Heart right ventricle (tissue), 16 donors: ENCODE measurements around the gene AEBP1. TPM values are rescaled to one million over a fixed set of nuclear protein-coding genes. Genes with fewer than 3 reads are reported as not detected.
A peak's percentile ranks its signal among the peaks of the same experiment; 100 is the strongest.

Source experiments
- ATAC-seq, 8 donors: fragments of 200-7000 bp; cut with Tn5 transposase; one replicate each; pipeline ENCODE4 v1.9.1; 2020; ENCODE audit warnings: mild to moderate bottlenecking in 8 of 8, moderate library complexity in 8 of 8, moderate number of reproducible peaks in 1 of 8
- DNase-seq, 2 donors: peaks; one replicate each; pipeline ENCODE4 v3.0.0-alpha.2; 2020
- H3K27ac ChIP-seq, 10 donors: fragments of 200-600 bp; sonication (generic) in 2 of 10; one replicate each; pipeline versions ENCODE4 v1.5.0 to v1.8.0; 2020 to 2022; ENCODE audit warnings: mild to moderate bottlenecking in 3 of 10
- H3K27me3 ChIP-seq, 7 donors: fragments of 200-600 bp; one replicate each; pipeline ENCODE4 v1.8.0; 2021 to 2022; ENCODE audit warnings: mild to moderate bottlenecking in 2 of 7
- H3K36me3 ChIP-seq, 9 donors: fragments of 200-600 bp; sonication (generic) in 1 of 9; one replicate each; pipeline versions ENCODE4 v1.5.0 to v1.8.0; 2020 to 2022; ENCODE audit warnings: mild to moderate bottlenecking in 2 of 9
- H3K4me1 ChIP-seq, 9 donors: fragments of 200-600 bp; sonication (generic) in 1 of 9; one replicate each; pipeline versions ENCODE4 v1.5.0 to v1.8.0; 2020 to 2022; ENCODE audit warnings: mild to moderate bottlenecking in 4 of 9
- H3K4me3 ChIP-seq, 10 donors: fragments of 200-600 bp; sonication (generic) in 2 of 10; one replicate each; pipeline versions ENCODE4 v1.5.0 to v1.8.0; 2020 to 2022; ENCODE audit warnings: mild to moderate bottlenecking in 7 of 10, moderate library complexity in 2 of 10
- H3K9me3 ChIP-seq, 11 donors: fragments of 200-600 bp in 10 of 11; sonication (generic) in 2 of 11; one replicate each; pipeline versions ENCODE4 v1.5.0 to v1.8.0; 2013 to 2022; ENCODE audit warnings: mild to moderate bottlenecking in 2 of 11, control low read depth in 1 of 11, moderate library complexity in 1 of 11
- WGBS, 2 donors: extraction: QIAGEN DNeasy Blood & Tissue Kit; methylation state at CpG; one replicate each; pipeline ENCODE4 v1.1.7; 2013; ENCODE audit warnings: inconsistent platforms in 1 of 2; 5-methylcytosine and 5-hydroxymethylcytosine counted together
- intact Hi-C, 10 donors: fragments of 100-400 bp; cut with DNase I; formaldehyde crosslinking; loops; one replicate each; pipeline versions ENCODE4 v1.11.1 to v1.14.2; 2022
- polyA plus RNA-seq, 2 donors: library from polyadenylated mRNA; stranded (reverse); fragments of 200-250 nt; gene quantifications; one replicate each; pipeline ENCODE4 v1.2.3, GENCODE V29; 2013
- total RNA-seq, 10 donors: library from RNA; stranded (reverse); fragmentation: NEBNext Ultra II Directional in 3 of 10; extraction: Animal tissue kit (Norgen Biotek cat#: 25700) in 3 of 10; gene quantifications; one replicate each; pipeline versions ENCODE4 v1.2.1 to v1.2.4, GENCODE V29; 2021 to 2023
- TF ChIP-seq, protein P1 (sequence below), 9 donors: fragments of 200-600 bp; sonication (generic) in 2 of 9; IDR thresholded peaks; one replicate each; pipeline versions ENCODE4 v1.5.0 to v1.8.0; 2021 to 2022; ENCODE audit warnings: antibody characterized with exemption in 9 of 9, mild to moderate bottlenecking in 5 of 9, moderate library complexity in 1 of 9
- donor health status: Arrhythmogenic right ventricular cardiomyopathy.
- donor health status: ischemic (EF 13 %, LVEDD 7.1; RV severe dilation, severe dysfunction).
- donor health status: healthy with polysubstance abuse.
- donor health status: DM: no; HTN: yes; CAD: no.
- donor health status: DM: no; HTN: no; CAD: no.
- donor health status: ischemic (EF 25% LVEDD 6.9; RV normal size, moderate dysfunction).
- donor health status: ischemic (EF 25% LVEDD 5.7; RV mildly dilated, moderate dysfunction).
- donor health status: healthy.
- donor health status: DM: yes; HTN: yes; CAD: no.
- donor health status: Ischemic cardiomyopathy.
- donor health status: ischemic (EF 35%, LVEDD 5.7; RV mildly dilated, moderate dysfunction).
- donor health status: nonischemic (EF 11% LVEDD 7.7; RV severe dilation, severe dysfunction).
- donor health status: DM: yes; HTN: yes; CAD: no.
- donor health status: PGD.
- donor health status: ischemic (EF 29% LVEDD 5.4; RV normal size, mild dysfunction).
- donor health status: nonischemic (EF 23%, LVEDD 6.1; RV moderate dilation, normal function).

AEBP1 gene
- total and polyA plus RNA-seq, 12 donors: 14.1 to 33.7 (median 21.6) TPM

GRCh38 chr7:44157116-44158080, 53.3 kb downstream of the AEBP1 start:
- Histone ChIP-seq H3K4me1 (peaks cover 0 to 10% (median 0%) of the 10 kb centered on the region in 9 donors), H3K36me3 (no peaks in the 10 kb centered on the region), H3K9me3 (no peaks in the 10 kb centered on the region), H3K27ac (no peak overlapping the region), H3K27me3 (no peaks in the 10 kb centered on the region), H3K4me3 (no peak overlapping the region)
- ATAC-seq (no peak), DNase-seq (no peak)
- WGBS, 2 donors: 74 to 84% methylated on average over 15 of the region's 15 CpGs
- intact Hi-C loops: no loop called here
- TF ChIP-seq, protein P1, sequence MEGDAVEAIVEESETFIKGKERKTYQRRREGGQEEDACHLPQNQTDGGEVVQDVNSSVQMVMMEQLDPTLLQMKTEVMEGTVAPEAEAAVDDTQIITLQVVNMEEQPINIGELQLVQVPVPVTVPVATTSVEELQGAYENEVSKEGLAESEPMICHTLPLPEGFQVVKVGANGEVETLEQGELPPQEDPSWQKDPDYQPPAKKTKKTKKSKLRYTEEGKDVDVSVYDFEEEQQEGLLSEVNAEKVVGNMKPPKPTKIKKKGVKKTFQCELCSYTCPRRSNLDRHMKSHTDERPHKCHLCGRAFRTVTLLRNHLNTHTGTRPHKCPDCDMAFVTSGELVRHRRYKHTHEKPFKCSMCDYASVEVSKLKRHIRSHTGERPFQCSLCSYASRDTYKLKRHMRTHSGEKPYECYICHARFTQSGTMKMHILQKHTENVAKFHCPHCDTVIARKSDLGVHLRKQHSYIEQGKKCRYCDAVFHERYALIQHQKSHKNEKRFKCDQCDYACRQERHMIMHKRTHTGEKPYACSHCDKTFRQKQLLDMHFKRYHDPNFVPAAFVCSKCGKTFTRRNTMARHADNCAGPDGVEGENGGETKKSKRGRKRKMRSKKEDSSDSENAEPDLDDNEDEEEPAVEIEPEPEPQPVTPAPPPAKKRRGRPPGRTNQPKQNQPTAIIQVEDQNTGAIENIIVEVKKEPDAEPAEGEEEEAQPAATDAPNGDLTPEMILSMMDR (IDR thresholded peaks at IDR 0.05): no peak

DNA sequence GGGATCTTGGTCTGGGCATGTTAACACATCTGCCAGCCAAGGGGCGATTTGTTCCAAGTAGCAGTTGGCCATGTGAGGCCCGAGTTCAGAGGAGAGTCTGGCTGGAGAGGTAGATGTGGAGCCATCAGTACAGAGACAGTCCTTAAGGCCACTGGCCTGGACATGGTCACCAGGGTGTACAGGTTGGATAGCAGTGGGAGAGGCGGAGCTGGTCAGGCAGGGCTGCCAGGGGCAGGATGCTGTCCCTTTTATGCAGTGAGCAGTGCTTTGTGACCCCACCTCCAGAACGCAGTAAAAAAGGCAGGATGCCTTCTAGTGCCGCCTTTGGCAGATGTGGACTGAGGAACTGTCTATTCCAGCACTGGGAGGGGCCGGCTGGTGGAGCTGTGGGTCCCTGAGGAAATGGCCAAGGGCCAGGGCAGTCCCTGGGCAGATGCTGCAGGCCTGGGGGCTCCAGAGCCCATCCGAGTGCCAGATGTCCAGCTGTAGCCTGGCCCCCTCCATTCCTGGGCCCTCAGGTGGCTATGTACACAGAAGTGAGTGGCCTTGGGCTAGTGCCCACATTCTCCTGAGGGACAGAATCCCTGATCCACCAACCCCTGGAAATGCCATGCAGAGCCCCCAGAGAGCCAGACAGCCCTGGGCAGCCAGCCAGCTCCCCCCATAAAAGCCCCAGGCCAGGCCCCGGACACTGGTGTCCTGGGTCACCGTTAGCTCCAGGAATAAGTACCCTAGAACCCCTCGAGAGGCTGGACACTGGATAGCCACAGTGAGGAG, 54.1 kb downstream of the AEBP1 start:
- intact Hi-C loops: no loop called here
- WGBS, 2 donors: 77 to 80% methylated on average over 10 of the region's 10 CpGs
- H3K27me3 ChIP-seq: no peaks in the 10 kb centered on the region

GRCh38 chr7:44158873-44159631, 54.9 kb downstream of the AEBP1 start:
- WGBS, 2 donors: 90 to 92% methylated on average over 12 of the region's 12 CpGs

More for the DNA sequence above, 54.1 kb downstream of the AEBP1 start:
- Histone ChIP-seq H3K9me3 (no peaks in the 10 kb centered on the region), H3K4me3 (no peak overlapping the region), H3K36me3 (no peaks in the 10 kb centered on the region), H3K27ac (no peak overlapping the region), H3K4me1 (peaks cover 0 to 10% (median 0%) of the 10 kb centered on the region in 9 donors)
- TF ChIP-seq, protein P1 (IDR thresholded peaks at IDR 0.05): no peak
- ATAC-seq: peak in 1 of 8 donors; percentile 20
- DNase-seq: no peak

More at GRCh38 chr7:44158873-44159631, 54.9 kb downstream of the AEBP1 start:
- Histone ChIP-seq H3K27ac (no peak overlapping the region), H3K36me3 (no peaks in the 10 kb centered on the region), H3K9me3 (no peaks in the 10 kb centered on the region), H3K27me3 (no peaks in the 10 kb centered on the region), H3K4me3 (no peak overlapping the region), H3K4me1 (peaks cover 0 to 10% (median 0%) of the 10 kb centered on the region in 9 donors)
- no peak for DNase-seq
- TF ChIP-seq, protein P1 (IDR thresholded peaks at IDR 0.05): no peak
- intact Hi-C loops: no loop called here
- peak in 4 of 8 donors; percentile 7 to 37 (median 10) for ATAC-seq
